GM18873 (cell line): Measurements from ENCODE around the gene FLII.
"Not testable (repeated sequence)": the region's sequence is repeated elsewhere in the genome, so short reads cannot be mapped to it uniquely, and the experiment has no call there.

Source experiments
- ATAC-seq: cut with Tn5 transposase; IDR thresholded peaks from one replicate; pipeline ENCODE4 v1.9.1; 2021; ENCODE audit warnings: mild to moderate bottlenecking, moderate library complexity, moderate number of reproducible peaks; ENCODE audit not compliant: unreplicated experiment, low FRiP score

FLII gene

GRCh38 chr17:18224387-18225120 lies 34.0 kb downstream of the FLII start:
- ATAC-seq, result no peak

- ATAC-seq, result no peak
Observed at GRCh38 chr17:18224053-18224386, 34.5 kb downstream of the FLII start.

GRCh38 chr17:18218756-18219415 lies 39.7 kb downstream of the FLII start:
- ATAC-seq, result no peak

- no peak for ATAC-seq
Observed at GRCh38 chr17:18217412-18218015, 41.0 kb downstream of the FLII start.

GRCh38 chr17:18216906-18217305 lies 41.6 kb downstream of the FLII start:
- ATAC-seq, result not testable (repeated sequence)

GRCh38 chr17:18213666-18214270 lies 44.8 kb downstream of the FLII start:
- ATAC-seq, result no peak

- no peak for ATAC-seq
Observed at GRCh38 chr17:18208092-18208491, 50.4 kb downstream of the FLII start.

- no peak for ATAC-seq
Observed at GRCh38 chr17:18206962-18207361, 51.6 kb downstream of the FLII start.

- no peak for ATAC-seq
Observed at GRCh38 chr17:18205861-18206260, 52.7 kb downstream of the FLII start.

- ATAC-seq, result no peak
Observed at GRCh38 chr17:18203308-18203707, 55.2 kb downstream of the FLII start.

GRCh38 chr17:18201108-18201507 lies 57.4 kb downstream of the FLII start:
- no peak for ATAC-seq

- ATAC-seq, result no peak
Observed at GRCh38 chr17:18198530-18198929, 60.0 kb downstream of the FLII start.

- no peak for ATAC-seq
Observed at GRCh38 chr17:18197535-18198194, 60.9 kb downstream of the FLII start.

GRCh38 chr17:18195246-18195645 lies 63.3 kb downstream of the FLII start:
- ATAC-seq, result no peak
